ENCODE results near the gene MYBPC3.

Gene MYBPC3

GRCh38 chr11:47357985-47358730 lies 5.7 kb upstream of the MYBPC3 start:
- no peak for DNase-seq (ENCODE audit: low read depth in 2 of 2)

GRCh38 chr11:47356998-47357329 lies 4.5 kb upstream of the MYBPC3 start:
- no peak for DNase-seq (ENCODE audit: low read depth in 2 of 2)

- DNase-seq (ENCODE audit: low read depth in 2 of 2): no peak
Observed at GRCh38 chr11:47356129-47356997, 3.9 kb upstream of the MYBPC3 start.

DNA sequence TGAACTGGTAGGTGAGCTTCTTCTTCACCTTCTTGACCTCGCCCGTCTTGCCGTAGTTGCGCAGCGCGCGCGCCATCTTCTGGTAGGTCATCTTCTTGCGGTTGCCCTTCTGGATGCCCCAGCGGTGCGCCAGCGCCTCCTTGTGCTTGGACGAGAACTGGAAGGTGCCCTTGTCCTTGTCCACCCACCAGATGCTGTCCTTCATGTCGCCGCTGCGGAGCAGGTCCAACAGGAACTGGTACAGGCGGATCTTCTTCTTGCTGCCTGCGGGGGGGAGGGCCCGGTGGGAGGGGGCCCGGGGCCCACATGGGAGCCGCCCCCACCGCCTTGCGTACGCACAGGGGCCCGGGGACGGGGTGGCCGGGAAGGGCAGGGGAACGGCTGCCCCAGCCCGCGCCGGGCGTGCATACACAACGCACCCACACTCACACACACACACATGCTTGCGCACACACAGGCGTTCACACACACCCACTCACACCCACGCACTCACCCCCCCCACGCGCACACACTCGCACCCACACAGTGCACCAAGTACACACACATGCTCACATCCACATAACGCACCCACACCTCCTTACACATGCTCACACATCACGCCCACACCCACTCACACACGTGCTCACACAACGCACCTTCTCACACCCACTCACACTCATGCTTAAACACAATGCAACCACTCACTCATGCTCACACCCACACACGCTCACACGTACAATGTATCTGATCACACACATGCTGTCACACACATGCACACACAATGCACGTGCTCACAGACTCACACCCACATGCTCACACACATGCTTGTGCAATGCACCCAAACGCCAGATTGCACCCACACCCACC lies 3.0 kb upstream of the MYBPC3 start:
- DNase-seq (ENCODE audit: low read depth in 2 of 2): no peak

DNA sequence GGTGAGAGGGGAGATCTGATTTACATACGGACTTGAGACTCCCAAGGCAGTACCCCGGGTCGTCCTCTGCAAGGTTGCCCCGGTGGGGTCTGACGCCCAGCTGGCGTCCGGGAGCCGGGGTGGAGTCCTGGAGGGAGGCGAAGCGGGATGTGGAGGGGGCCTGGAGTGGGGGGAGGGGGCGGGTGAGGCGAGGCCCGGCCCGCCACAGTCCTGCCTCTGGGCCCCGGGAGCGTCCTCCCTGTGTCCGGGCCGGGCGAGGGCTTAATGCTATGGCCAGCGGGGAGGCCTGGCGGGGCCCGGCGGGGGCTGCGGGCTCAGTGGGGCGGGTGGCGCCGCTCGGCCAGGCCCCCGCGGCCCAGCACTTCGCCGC lies 2.4 kb upstream of the MYBPC3 start:
- DNase-seq (ENCODE audit: low read depth in 2 of 2): no peak

DNA sequence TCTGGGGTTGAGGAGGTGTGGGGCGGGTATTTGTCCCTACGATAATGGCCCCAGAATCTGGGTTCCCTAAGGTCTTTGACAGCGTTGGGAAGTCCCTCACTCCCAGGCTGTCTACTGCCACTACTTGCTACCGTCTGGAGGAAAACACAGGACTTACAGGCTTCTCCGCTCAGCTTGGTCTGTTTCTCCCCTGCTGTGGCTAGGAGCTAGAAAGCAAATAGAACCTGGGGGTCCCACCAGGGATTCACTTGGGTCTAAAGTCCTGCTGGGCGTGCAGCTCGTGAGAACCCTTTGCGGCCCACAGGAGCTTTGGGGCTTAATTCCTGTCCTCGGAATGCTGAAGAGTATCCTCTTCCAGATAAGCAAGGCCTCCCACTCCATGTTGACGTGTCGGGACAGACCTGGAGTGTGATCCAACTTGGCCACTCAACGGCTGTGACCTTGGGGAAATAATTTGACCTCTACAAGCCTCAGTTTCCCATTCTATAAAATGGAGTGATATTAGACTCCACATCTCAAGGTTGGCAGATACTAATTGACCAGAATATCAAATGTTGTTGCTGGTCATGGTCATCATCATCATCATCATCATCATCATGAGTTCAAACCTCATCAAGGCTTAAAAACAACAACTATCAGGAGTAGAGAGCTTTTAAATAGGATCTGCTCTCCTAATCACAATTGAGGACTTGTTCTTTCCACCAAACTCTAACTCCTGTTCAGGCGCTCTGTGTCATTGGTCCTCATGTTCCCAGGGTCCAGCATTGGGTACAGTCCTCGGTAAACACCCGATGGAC lies 1.7 kb upstream of the MYBPC3 start:
- no peak for DNase-seq (ENCODE audit: low read depth in 2 of 2)

- no peak for DNase-seq (ENCODE audit: low read depth in 2 of 2)
Observed at GRCh38 chr11:47351156-47352126, 1.1 kb downstream of the MYBPC3 start.

- DNase-seq (ENCODE audit: low read depth in 2 of 2): no peak
Observed at GRCh38 chr11:47350315-47350714, 2.2 kb downstream of the MYBPC3 start.

DNA sequence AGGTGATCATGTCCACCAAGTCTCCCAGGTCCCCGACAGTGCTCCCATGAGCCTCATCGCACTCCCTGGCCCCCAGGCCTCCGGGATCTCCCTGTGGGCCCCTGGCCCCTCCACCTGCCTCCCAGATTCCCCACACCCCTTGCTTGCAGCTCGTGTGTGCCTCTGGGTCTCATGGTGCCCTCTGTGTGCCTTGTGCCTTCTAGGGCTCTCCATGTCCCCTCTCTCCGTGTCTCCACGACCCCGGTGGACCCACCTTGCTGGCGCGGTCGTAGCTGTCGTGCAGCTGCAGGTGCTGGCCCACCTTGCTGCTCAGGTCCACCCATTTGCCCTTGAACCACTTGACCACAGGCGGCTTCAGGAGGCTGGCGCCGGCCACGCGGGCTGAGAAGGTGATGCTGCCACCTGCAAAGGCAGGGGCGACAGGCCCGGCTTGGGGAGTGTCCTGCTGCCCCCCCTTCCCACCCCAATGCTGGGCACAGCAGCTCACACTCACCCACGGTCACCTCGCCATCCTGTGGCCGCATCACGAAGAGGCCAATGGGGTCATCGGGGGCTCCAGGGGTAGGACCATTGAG lies 2.9 kb downstream of the MYBPC3 start:
- DNase-seq (ENCODE audit: low read depth in 2 of 2): no peak

- DNase-seq (ENCODE audit: low read depth in 2 of 2): no peak
Observed at GRCh38 chr11:47348859-47349258, 3.6 kb downstream of the MYBPC3 start.

GRCh38 chr11:47348131-47348802 lies 4.2 kb downstream of the MYBPC3 start:
- no peak for DNase-seq (ENCODE audit: low read depth in 2 of 2)

DNA sequence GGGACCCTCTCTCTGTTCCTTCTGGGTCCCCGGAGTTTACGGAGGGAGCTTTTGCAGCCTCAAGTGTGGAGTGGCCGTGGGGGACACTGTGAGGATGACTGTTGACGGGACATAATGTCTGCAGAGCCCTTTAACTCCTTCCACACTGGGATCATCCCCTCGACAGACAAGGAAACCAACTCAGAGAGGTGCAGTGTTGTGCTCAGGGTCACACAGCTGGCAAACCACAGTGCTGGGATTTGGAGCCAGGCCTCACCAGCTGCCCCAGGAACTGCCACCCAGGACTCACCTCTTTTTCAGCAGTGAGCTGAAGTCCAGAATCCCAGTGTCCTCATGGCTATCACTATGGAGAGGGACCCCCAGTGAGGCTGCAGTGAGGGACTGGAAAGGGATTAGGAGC lies 5.4 kb downstream of the MYBPC3 start:
- DNase-seq (ENCODE audit: low read depth in 2 of 2): no peak

- DNase-seq (ENCODE audit: low read depth in 2 of 2): no peak
Observed at GRCh38 chr11:47345890-47346563, 6.5 kb downstream of the MYBPC3 start.

DNA sequence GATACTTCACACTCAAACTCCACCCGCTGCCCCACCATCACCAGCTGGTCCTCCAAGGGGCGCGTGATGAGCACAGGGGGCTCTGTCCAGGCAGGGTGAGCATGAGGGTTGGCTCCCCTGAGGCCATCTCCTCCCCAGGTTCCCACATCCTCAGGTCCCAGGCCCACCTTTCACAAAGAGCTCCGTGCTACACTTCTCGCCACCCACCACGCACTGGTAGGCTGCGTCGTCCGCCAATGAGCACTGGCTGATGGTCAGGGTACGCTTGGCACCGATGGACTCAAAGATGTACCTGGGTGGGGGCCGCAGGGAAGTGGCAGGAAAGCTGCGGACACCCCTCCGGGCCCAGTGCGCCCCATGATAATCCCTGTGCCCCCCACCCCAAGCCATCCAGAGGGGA lies 9.6 kb downstream of the MYBPC3 start:
- DNase-seq (ENCODE audit: low read depth in 2 of 2): no peak

DNA sequence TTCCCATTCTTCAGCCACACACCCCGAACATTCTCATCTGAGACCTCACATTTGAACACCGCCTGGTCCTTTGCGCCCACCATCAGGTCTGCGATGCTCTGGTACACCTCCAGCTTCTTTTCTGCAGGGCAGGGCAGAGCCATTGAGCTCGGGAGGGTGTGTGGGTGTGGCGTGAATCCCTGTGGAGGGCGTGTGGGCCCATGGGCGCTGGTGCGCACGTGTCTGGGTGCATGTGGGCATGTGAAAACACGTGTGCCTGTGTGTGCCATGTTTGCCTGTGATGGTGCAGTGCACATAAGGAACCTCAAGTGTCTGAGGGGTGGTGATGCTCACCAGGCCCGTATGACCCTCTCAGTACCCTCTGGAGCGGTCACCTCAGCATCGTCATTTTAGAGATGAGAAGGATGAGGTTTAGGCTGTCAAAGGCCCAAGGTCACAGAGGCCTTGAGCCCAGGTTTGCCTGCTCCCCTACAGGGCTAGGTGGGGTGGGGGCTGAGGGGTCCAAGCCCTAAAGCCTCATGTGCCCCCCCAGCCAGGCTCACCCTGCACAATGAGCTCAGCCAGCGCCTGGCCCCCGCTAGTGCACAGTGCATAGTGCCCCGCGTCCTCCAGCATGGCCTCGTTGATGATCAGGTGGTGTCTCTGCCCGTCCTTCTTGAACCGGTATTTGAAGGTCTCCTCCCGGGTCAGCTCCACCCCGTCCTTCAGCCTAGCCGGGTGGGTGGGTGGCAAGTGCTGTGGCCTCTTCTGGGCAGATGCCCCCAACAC lies 10.3 kb downstream of the MYBPC3 start:
- DNase-seq (ENCODE audit: low read depth in 2 of 2): no peak

DNA sequence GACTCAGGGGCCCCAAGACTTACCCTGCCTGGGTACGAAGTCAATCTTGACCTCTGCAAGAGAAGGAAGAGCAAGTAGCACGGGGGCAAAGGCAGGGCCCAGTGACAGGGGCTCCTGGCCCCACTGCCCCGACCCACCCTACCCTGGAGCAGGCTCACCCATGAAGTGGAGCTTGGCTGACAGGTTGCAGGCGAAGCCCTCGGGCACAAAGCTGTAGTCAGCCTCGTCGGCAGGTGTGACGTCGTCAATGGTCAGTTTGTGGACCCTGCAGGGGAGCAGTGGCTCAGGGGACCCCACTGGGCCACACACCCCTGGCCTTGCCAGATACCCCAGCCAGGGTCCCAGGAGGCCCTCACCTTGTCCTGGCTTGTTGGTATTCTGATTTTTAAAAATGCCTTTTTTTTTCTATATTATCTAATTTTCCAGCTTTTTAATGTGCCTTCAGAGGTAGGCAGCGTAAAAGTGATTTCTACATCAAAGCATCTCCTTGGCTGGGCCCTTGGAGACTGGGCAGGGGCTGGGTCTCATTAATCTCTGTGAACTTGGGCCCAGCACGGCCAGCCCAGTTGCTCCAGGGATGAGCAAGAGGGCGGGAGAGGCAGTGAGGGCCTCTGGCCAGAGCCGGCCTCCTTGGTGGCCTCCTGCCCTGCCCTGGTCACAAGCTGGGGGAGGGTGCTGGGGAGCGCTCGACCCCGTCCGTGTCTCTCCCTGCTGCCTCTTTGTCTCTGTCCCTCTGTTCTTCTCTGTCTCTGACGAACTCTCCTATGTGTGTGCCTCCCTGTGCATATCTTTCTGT lies 11.3 kb downstream of the MYBPC3 start:
- no peak for DNase-seq (ENCODE audit: low read depth in 2 of 2)

- DNase-seq (ENCODE audit: low read depth in 2 of 2): no peak
Observed at GRCh38 chr11:47340010-47340409, 12.5 kb downstream of the MYBPC3 start.
